GM12892 (cell line): Measurements from ENCODE around the gene HERC5. TPM values are rescaled to one million over a fixed set of nuclear protein-coding genes. Genes with fewer than 3 reads are reported as not detected.

ENCODE experiments used
- DNase-seq: peaks from one replicate; pipeline ENCODE4 v3.0.0; 2011; ENCODE audit not compliant: insufficient read length
- FAIRE-seq: peaks from 2 replicates; lab custom pipeline; 2011; peaks lifted over from hg19 to GRCh38; lab: Jason Lieb, UNC
- POLR2A ChIP-seq: IDR thresholded peaks from 2 replicates; pipeline ENCODE4 v1.6.1; 2011; ENCODE audit warnings: low read depth, low read length, control low read depth
- POLR2AphosphoS5 ChIP-seq: IDR thresholded peaks from 2 replicates; pipeline ENCODE4 v1.6.1; 2011; ENCODE audit warnings: low read depth, low read length, control low read depth
- TAF1 ChIP-seq: IDR thresholded peaks from 2 replicates; pipeline ENCODE4 v1.6.1; 2011; ENCODE audit warnings: low read depth, mild to moderate bottlenecking, control low read depth, low read length, borderline replicate concordance
- polyA plus RNA-seq: library from polyadenylated mRNA; unstranded; fragments of >200 nt; gene quantifications from one replicate; pipeline ENCODE4 v1.2.1, GENCODE V29; 2012; ENCODE audit warnings: missing spikeins, inconsistent platforms; ENCODE audit not compliant: missing spikeins

Gene HERC5
- polyA plus RNA-seq, result 16.1 TPM

GRCh38 chr4:88456670-88457306, at the start of gene HERC5:
TSS of gene HERC5 (plus strand) at chr4:88457119. CDS start at chr4:88457270, 151 bp downstream.
- TF ChIP-seq POLR2AphosphoS5, result peak; percentile 63
- TF ChIP-seq TAF1, result no peak
- TF ChIP-seq POLR2A, result peak; percentile 47
- FAIRE-seq, result peak; percentile 100
- DNase-seq, result peak; percentile 87

GRCh38 chr4:88409206-88409605, 47.7 kb upstream of the HERC5 start:
- DNase-seq (no peak), FAIRE-seq (no peak)
- TF ChIP-seq TAF1 (no peak), POLR2AphosphoS5 (no peak), POLR2A (no peak)

DNA sequence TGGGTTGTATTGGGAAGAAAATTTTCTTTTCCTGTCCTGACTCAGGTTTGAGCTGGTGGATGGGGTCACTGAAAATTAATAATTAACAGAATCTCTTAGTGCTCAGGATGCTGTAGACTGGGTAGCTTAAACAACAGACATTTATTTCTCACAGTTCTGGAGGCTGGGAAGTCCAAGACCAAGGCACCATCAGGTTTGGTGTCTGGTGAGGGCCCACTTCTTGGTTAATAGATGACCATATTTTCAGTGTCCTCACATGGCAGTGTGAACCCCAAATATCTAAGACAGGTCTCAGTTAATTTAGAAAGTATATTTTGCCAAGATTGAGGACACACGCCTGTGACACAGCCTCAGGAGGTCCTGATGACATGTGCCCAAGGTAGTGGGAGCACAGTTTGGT, 47.1 kb upstream of the HERC5 start:
- no peak for FAIRE-seq
- DNase-seq, result no peak
- TF ChIP-seq POLR2AphosphoS5 (no peak), POLR2A (no peak), TAF1 (no peak)

DNA sequence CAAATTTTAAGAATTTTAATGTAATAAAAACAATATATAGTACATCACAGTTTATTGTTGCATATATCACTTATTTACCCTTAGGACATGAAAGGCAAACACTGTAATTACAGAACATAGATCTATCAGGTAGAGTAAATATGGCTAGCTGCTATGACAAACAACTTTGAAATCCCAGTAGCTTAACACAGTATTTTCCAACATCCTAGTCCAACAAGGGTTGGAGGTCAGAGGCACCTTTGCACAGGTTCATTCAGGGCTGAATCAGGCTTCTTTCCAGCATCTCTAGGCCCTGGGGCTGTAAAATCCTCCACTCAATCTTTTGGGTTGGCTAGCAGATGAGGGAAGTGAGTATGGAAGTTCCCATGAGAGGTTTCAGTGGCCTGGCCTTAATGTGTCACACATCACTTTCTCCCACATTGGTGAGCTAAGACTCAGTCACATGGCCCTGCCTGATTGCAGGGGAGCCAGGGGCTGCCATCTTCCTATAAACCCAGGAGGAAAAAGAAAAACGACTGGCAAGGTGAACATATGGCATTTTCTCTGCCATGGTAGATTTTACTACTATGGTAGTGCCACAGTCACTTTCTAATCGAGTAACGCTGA, 45.3 kb upstream of the HERC5 start:
- peak; percentile 42 for FAIRE-seq
- no peak for TF ChIP-seq TAF1
- TF ChIP-seq POLR2AphosphoS5, result no peak
- TF ChIP-seq POLR2A, result no peak
- no peak for DNase-seq

- TF ChIP-seq TAF1, result no peak
- no peak for TF ChIP-seq POLR2AphosphoS5
- no peak for TF ChIP-seq POLR2A
- DNase-seq, result no peak
- FAIRE-seq, result no peak
Observed at GRCh38 chr4:88413801-88414200, 43.1 kb upstream of the HERC5 start.

DNA sequence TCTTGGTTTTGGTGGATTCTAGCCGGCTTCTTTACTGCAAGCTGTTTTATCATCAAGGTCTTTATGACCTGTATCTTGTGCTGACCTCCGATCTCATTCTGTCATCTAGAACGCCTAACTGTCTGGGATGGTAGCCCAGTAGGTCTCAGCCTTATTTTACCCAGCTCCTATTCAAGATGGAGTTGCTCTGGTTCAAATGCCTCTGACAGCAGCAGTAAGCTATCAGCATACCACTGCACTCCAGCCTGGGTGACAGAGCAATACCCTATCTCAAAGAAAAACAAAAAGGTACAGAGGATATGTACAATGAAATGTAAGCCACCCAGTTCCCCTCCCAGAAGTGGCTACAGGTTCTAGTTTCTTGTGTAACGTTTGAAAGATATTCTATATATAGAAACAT, 42.2 kb upstream of the HERC5 start:
- FAIRE-seq (no peak), DNase-seq (no peak)
- TF ChIP-seq POLR2A, result no peak

GRCh38 chr4:88415982-88416381, 40.9 kb upstream of the HERC5 start:
- no peak for DNase-seq
- no peak for FAIRE-seq
- TF ChIP-seq POLR2A, result no peak
- no peak for TF ChIP-seq POLR2AphosphoS5
- no peak for TF ChIP-seq TAF1

- FAIRE-seq (no peak), DNase-seq (no peak)
- TF ChIP-seq POLR2A (no peak), TAF1 (no peak), POLR2AphosphoS5 (no peak)
Observed at GRCh38 chr4:88418411-88418810, 38.5 kb upstream of the HERC5 start.

DNA sequence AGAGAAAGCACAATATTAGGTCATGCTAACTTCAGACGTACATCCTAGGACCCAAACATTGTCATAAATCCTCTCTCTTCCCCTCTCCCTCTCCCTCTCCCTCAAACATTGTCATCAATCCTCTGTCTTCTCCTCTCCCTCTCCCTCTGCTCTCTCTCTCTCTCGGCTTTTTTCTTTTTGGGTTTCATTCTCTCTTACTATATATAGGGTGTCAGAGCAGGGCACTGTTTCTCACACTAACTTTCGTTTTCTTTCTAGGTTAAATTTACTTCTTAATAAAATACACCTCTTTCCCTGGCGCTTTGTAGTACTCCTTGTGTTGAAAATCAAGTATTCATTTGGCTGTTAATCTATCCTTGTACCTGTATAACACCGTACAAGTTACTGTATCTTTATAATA, 37.0 kb upstream of the HERC5 start:
- peak; percentile 24 for FAIRE-seq
- no peak for DNase-seq
- TF ChIP-seq POLR2AphosphoS5 (no peak), POLR2A (no peak), TAF1 (no peak)

GRCh38 chr4:88420844-88421243, 36.1 kb upstream of the HERC5 start:
- TF ChIP-seq TAF1, result no peak
- FAIRE-seq (no peak), DNase-seq (no peak)

- DNase-seq, result no peak
- TF ChIP-seq POLR2AphosphoS5 (no peak), TAF1 (no peak), POLR2A (no peak)
- no peak for FAIRE-seq
Observed at GRCh38 chr4:88422403-88422802, 34.5 kb upstream of the HERC5 start.

GRCh38 chr4:88429401-88429800, 27.5 kb upstream of the HERC5 start:
- TF ChIP-seq POLR2A, result no peak
- no peak for TF ChIP-seq TAF1
- no peak for TF ChIP-seq POLR2AphosphoS5
- DNase-seq (no peak), FAIRE-seq (no peak)
